ENCODE results near the gene CHRNB2. TPM values are rescaled to one million over a fixed set of nuclear protein-coding genes. Genes with fewer than 3 reads are reported as not detected.

CHRNB2 gene
- total RNA-seq, 4 donors from 2014 or later = 0.08 to 0.52 (median 0.26) TPM

DNA sequence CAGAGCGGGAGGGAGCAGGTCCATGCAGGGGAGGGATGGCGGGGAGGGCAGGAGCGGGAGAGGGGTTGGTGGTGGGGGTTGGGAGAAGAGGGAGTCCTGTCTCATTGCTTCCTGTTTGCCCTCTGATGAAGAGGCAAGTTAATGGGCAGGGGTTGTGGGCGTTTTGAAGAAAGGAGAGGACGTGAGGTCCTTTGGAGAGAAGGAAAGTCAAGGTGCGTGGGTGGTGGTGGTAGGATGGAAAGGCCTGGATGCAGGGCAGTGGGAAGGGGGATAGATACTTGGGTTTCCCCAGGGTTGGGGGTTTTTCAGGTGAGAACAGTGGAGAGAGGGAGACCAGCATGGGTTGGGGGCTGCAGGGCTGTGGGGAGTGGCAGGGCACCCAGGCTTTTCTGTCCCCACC, 26.3 kb upstream of the CHRNB2 start:
- TF ChIP-seq POLR2A (IDR thresholded peaks at IDR 0.05) = no peak
- TF ChIP-seq, protein P1, sequence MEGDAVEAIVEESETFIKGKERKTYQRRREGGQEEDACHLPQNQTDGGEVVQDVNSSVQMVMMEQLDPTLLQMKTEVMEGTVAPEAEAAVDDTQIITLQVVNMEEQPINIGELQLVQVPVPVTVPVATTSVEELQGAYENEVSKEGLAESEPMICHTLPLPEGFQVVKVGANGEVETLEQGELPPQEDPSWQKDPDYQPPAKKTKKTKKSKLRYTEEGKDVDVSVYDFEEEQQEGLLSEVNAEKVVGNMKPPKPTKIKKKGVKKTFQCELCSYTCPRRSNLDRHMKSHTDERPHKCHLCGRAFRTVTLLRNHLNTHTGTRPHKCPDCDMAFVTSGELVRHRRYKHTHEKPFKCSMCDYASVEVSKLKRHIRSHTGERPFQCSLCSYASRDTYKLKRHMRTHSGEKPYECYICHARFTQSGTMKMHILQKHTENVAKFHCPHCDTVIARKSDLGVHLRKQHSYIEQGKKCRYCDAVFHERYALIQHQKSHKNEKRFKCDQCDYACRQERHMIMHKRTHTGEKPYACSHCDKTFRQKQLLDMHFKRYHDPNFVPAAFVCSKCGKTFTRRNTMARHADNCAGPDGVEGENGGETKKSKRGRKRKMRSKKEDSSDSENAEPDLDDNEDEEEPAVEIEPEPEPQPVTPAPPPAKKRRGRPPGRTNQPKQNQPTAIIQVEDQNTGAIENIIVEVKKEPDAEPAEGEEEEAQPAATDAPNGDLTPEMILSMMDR (IDR thresholded peaks at IDR 0.05) = no peak
- H3K4me3 ChIP-seq (ENCODE audit: low read depth, poor library complexity, severe bottlenecking) = no peak overlapping the region
- DNase-seq (ENCODE audit: low spot score in 2 of 2) = no peak
- intact Hi-C loops (cut with DNase I; ENCODE audit: low total_unique reads) = loop anchor here (5.0 kb wide), 1 partner anchor 64 kb away; no protein-coding TSS in a partner anchor
- WGBS, 2 donors = 66 to 76% methylated on average over 6 of the region's 6 CpGs

DNA sequence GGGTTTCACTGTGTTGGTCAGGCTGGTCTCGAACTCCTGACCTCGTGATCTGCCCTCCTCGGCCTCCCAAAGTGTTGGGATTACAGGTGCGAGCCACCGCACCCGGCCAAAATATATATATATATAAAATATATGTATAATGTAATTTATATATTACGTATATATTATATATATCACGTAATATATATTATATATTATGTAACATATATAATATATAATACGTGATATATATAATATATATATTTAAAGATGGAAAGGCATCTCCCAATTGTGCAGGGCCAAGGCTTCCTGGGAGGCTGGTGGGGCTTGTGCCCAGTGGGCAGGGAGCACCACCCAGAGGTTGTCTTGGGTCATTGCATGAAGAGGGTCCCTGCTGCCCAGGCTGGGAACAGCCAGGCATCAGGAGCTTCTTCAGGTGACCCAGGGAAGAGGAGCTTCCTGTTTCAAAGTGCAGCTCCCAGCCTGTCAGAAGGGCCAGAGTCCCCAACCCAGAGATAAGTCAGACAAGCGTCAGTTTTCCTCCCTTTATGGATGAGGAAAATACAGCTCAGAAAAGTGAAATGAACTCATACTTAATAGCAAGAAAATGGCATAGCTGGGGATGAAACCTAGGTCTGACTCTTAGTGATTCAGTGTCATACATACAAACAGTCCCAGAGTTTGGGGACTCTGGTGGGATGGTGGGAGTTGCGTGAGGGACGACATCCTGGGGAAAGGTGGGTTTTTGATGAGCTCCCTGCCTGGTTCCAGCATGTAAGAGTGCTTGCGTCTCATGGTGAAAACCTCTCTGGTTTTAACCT, 21.1 kb upstream of the CHRNB2 start:
- TF ChIP-seq, protein P1 (IDR thresholded peaks at IDR 0.05) = peak in 1 of 3 donors; percentile 61
- no peak for TF ChIP-seq POLR2A (IDR thresholded peaks at IDR 0.05)
- 71 to 73% methylated on average over 13 of the region's 13 CpGs for WGBS, 2 donors
- no peak overlapping the region for H3K4me3 ChIP-seq (ENCODE audit: low read depth, poor library complexity, severe bottlenecking)
- intact Hi-C loops (cut with DNase I; ENCODE audit: low total_unique reads) = no loop called here
- no peak for DNase-seq (ENCODE audit: low spot score in 2 of 2)

DNA sequence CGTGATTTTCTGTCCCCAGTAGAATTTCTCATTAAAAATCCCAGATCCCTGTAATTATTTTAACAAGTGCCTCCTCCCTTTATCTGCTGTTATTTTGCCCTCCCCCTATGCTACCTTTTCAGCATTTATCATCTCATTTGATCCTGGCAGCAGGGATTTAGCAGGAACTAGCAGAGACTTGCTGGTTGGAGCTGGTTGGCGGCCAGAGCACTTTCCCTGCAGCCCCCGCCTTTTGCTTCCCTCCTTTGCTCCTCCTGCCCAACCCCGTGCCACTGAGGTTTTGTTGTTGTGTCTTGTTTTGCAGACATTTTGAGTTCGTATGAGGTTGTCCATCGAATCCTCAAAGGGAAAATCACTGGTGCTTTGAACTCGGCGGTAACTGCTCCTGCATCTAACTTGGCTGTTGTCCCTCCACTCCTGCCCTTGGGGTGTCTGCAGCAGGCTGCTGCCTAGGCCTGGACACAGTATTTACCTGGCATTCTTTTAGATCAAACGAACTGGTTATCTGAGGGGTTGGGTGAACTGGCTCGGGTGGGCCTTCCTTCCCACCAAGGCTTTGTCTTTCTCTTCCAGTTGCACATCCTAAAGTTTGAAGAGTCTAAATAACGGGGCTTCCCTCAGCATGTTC, 20.4 kb upstream of the CHRNB2 start:
- DNase-seq (ENCODE audit: low spot score in 2 of 2) = no peak
- TF ChIP-seq, protein P1 (IDR thresholded peaks at IDR 0.05) = no peak
- TF ChIP-seq POLR2A (IDR thresholded peaks at IDR 0.05) = no peak
- intact Hi-C loops (cut with DNase I; ENCODE audit: low total_unique reads) = no loop called here

DNA sequence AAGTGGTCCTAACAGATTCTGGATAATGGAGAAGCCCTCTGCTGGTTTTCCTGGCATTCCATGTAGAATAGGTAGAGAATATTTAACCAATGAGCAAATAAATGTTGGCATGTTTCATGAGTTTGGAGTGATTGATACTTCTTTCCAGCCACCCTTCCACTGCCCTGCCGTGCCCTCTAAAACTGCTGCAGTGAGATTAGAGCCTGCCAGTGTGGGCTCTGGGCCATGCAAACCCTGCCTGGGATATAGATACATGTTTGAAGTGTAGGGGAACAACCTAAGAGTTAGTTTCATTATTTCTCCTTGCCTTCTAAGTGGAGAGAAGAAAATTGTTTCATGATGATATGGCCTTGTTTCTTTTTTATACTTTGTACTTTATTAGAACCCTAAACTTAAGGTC, 19.6 kb upstream of the CHRNB2 start:
- intact Hi-C loops (cut with DNase I; ENCODE audit: low total_unique reads) = no loop called here
- TF ChIP-seq POLR2A (IDR thresholded peaks at IDR 0.05) = no peak
- TF ChIP-seq, protein P1 (IDR thresholded peaks at IDR 0.05) = no peak
- DNase-seq (ENCODE audit: low spot score in 2 of 2) = no peak
- H3K4me3 ChIP-seq (ENCODE audit: low read depth, poor library complexity, severe bottlenecking) = no peak overlapping the region
- WGBS, 2 donors = 27 to 41% methylated on average over 1 of the region's 1 CpG

More for the DNA sequence above, 20.4 kb upstream of the CHRNB2 start:
- no peak overlapping the region for H3K4me3 ChIP-seq (ENCODE audit: low read depth, poor library complexity, severe bottlenecking)
- WGBS, 2 donors = 37% methylated on average over 11 of the region's 11 CpGs

DNA sequence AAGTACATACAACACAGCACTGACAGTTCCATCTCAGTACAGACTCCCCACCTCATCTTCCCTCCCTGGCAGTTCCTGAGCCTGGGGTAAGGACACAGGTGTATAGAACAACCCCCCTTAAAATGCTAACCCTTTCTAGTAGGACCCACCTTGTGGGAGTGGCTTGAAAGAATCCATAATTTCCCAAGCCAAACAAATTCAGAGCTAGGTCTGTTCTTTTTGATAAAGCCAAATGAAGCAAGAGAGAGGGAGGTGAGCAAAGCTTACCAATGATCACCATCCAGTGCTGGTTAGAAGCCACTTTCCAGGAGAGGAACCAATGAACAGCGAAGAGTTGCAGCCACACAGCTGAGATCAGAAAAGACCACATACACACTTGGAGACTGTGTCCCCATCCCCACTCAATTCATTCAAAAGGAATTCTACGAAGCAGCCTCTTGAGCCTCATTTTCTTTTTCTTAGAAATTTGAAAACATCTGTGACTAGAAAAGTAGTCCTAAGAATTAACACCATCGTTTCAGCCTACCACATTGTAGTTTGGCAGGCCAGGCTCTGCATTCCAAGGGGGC, 18.3 kb upstream of the CHRNB2 start:
- intact Hi-C loops (cut with DNase I; ENCODE audit: low total_unique reads) = no loop called here
- WGBS, 2 donors = 67 to 77% methylated on average over 3 of the region's 3 CpGs
- DNase-seq (ENCODE audit: low spot score in 2 of 2) = no peak
- no peak for TF ChIP-seq POLR2A (IDR thresholded peaks at IDR 0.05)
- TF ChIP-seq, protein P1 (IDR thresholded peaks at IDR 0.05) = no peak
- H3K4me3 ChIP-seq (ENCODE audit: low read depth, poor library complexity, severe bottlenecking) = no peak overlapping the region

All from lower leg skin (tissue), 4 donors.